ENCODE measurements around the gene HRK.

- no peak for TF ChIP-seq POLR2A (IDR thresholded peaks at IDR 0.05; ENCODE audit: control extremely low read depth in 1 of 2, low read depth in 2 of 2, low read length in 2 of 2)
- TF ChIP-seq CTCF (IDR thresholded peaks at IDR 0.05; ENCODE audit: control extremely low read depth in 1 of 3, insufficient read depth in 1 of 3, low read depth in 1 of 3, low read length in 3 of 3) = no peak
- TF ChIP-seq ZNF274 (IDR thresholded peaks at IDR 0.05; ENCODE audit: borderline replicate concordance, extremely low read depth, low read length) = no peak
- no peak for TF ChIP-seq YY1 (IDR thresholded peaks at IDR 0.05; ENCODE audit: low read depth, low read length)
- no peak for TF ChIP-seq CEBPB (IDR thresholded peaks at IDR 0.05; ENCODE audit: low read depth, low read length)
- TF ChIP-seq EZH2 (IDR thresholded peaks at IDR 0.05; ENCODE audit: low read depth, low read length, severe bottlenecking) = no peak
- no peak for TF ChIP-seq EP300 (IDR thresholded peaks at IDR 0.05; ENCODE audit: borderline replicate concordance in 1 of 2, low read depth in 2 of 2, low read length in 2 of 2)
- TF ChIP-seq POLR2AphosphoS5 (IDR thresholded peaks at IDR 0.05; ENCODE audit: low read depth, low read length) = no peak
- TF ChIP-seq JUN (IDR thresholded peaks at IDR 0.05; ENCODE audit: low read depth, low read length) = no peak
- TF ChIP-seq SRF (IDR thresholded peaks at IDR 0.05; ENCODE audit: low read depth, low read length) = no peak
- TF ChIP-seq BRCA1 (IDR thresholded peaks at IDR 0.05; ENCODE audit: low read depth, low read length) = no peak
- no peak for TF ChIP-seq SIN3A (conservative IDR thresholded peaks at IDR 0.05 in 1 of 2, IDR thresholded peaks at IDR 0.05 in 1 of 2; ENCODE audit: low read depth in 1 of 2, low read length in 2 of 2)
- no peak for TF ChIP-seq POU5F1 (IDR thresholded peaks at IDR 0.05; ENCODE audit: low read depth, low read length)
- TF ChIP-seq ATF3 (IDR thresholded peaks at IDR 0.05; ENCODE audit: insufficient read depth, low read depth, low read length) = no peak
Measured at GRCh38 chr12:116856729-116857128, 24.5 kb downstream of the HRK start.
